ENCODE data around the gene ADGRB2. TPM values are rescaled to one million over a fixed set of nuclear protein-coding genes. Genes with fewer than 3 reads are reported as not detected.

Gene ADGRB2
- total and polyA plus RNA-seq, 3 donors from 2014 or later, result 11.8 to 18.0 (median 15.7) TPM

DNA sequence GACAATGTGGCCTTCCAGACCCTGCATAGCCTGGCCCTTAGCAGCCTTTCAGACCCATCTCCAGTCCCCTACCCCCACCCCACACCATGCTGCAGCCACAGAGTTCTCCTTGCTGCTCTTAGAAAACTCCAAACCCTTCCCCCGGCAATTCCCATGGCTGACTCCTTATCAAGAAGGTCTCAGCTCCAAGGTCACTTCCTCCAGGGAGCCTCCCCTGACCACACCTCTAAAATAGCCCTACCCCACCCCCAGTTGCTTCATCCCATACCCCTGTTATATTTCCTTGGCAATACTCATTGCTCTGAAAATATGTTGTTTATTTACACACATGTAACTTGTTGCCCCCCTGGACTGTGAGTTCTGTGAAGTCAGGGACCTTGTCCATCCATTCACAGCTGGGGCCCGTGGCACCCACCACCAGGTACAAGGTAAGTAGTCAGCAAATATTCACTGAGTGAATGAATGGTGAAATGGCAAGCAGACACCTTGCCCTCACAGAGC, 4.3 kb upstream of the ADGRB2 start:
- no peaks in the 10 kb centered on the region for H3K9me3 ChIP-seq
- 69 to 77% methylated on average over 2 of the region's 2 CpGs for WGBS, 2 donors
- H3K4me1 ChIP-seq, result peaks cover 21% of the 10 kb centered on the region
- no peak for DNase-seq
- H3K36me3 ChIP-seq (ENCODE audit: low read depth, missing control alignments), result no peaks in the 10 kb centered on the region
- H3K27ac ChIP-seq, result no peak overlapping the region
- intact Hi-C loops (cut with DNase I; ENCODE audit: low total_unique reads), result no loop called here
- TF ChIP-seq, protein P1, sequence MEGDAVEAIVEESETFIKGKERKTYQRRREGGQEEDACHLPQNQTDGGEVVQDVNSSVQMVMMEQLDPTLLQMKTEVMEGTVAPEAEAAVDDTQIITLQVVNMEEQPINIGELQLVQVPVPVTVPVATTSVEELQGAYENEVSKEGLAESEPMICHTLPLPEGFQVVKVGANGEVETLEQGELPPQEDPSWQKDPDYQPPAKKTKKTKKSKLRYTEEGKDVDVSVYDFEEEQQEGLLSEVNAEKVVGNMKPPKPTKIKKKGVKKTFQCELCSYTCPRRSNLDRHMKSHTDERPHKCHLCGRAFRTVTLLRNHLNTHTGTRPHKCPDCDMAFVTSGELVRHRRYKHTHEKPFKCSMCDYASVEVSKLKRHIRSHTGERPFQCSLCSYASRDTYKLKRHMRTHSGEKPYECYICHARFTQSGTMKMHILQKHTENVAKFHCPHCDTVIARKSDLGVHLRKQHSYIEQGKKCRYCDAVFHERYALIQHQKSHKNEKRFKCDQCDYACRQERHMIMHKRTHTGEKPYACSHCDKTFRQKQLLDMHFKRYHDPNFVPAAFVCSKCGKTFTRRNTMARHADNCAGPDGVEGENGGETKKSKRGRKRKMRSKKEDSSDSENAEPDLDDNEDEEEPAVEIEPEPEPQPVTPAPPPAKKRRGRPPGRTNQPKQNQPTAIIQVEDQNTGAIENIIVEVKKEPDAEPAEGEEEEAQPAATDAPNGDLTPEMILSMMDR (IDR thresholded peaks at IDR 0.05), result no peak
- no peak for TF ChIP-seq POLR2A (IDR thresholded peaks at IDR 0.05)
- H3K4me3 ChIP-seq, result no peak overlapping the region
- H3K27me3 ChIP-seq, result no peaks in the 10 kb centered on the region

DNA sequence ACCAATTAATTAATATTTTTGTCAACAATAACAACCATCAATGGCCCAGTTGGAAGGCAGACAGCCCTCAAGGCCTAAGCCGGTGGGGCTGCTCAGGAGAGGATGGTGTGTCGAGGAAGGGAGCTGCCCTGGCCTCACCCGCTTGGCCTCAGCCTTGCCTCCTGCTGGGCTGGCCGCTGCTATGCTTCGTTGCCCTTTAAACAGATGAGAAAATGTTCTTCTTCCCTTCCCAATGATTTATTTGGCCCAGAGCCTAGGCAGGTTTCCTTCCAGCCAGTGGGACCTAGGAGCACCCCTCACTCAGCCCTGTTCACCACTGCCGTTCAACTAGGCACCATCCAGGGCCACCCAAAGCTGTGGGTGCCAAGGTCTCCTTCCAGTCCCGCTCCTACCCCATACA, 3.1 kb upstream of the ADGRB2 start:
- 88 to 90% methylated on average over 6 to 7 of the region's 7 CpGs for WGBS, 2 donors
- Histone ChIP-seq H3K27ac (no peak overlapping the region), H3K27me3 (no peaks in the 10 kb centered on the region), H3K36me3 (ENCODE audit: low read depth, missing control alignments) (no peaks in the 10 kb centered on the region), H3K4me3 (no peak overlapping the region), H3K4me1 (peaks cover 21% of the 10 kb centered on the region), H3K9me3 (no peaks in the 10 kb centered on the region)
- intact Hi-C loops (cut with DNase I; ENCODE audit: low total_unique reads), result no loop called here
- TF ChIP-seq, protein P1 (IDR thresholded peaks at IDR 0.05), result no peak
- TF ChIP-seq POLR2A (IDR thresholded peaks at IDR 0.05), result no peak
- DNase-seq, result no peak

DNA sequence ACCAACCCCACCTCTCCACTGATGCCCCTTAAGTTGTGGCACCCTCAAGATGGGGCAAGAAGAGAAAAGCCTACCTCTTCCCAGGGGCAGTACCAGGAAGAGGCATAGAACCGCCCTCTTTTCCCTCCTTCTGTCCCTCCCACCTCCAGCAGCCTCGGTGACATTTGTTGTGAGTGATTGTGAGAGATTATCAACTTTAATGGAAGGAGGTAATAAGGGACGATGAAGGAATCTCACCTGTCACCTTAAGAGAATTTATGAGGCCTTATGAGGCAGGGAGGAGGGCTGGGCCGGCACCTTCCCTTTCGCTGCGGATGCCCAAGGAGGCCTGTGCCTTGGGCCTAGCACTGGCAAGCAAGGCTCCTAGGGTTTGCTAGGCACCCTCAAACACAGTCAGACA, 1.4 kb upstream of the ADGRB2 start:
- DNase-seq, result no peak

DNA sequence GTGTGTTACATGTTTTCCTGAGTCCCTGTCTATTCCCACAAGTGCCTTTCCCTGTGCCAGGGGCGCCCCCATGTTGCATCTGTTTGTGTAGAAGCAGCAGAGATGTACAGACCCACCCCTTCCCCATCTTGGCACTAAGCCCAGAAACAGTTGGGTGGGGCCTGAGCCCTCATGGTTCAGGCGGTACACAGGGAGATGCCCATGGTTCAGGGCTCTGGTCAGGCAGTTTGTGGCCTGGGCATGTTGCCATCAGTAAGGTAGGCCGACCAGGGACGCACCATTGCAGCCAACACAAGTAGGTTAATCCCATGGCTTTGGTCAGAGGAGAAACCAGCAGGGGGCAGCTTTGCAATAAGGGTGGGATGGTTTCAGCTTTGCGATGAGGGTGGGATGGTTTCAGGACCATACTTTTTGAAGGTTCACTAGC, 914 bp upstream of the ADGRB2 start:
- intact Hi-C loops (cut with DNase I; ENCODE audit: low total_unique reads), result no loop called here
- WGBS, 2 donors, result 43 to 60% methylated on average over 5 of the region's 5 CpGs
- H3K27ac ChIP-seq, result no peak overlapping the region
- no peaks in the 10 kb centered on the region for H3K36me3 ChIP-seq (ENCODE audit: low read depth, missing control alignments)
- no peaks in the 10 kb centered on the region for H3K27me3 ChIP-seq
- TF ChIP-seq, protein P1 (IDR thresholded peaks at IDR 0.05), result peak in 1 of 3 experiments; percentile 23
- TF ChIP-seq POLR2A (IDR thresholded peaks at IDR 0.05), result no peak
- DNase-seq, result peak; percentile 44
- H3K4me1 ChIP-seq, result peaks cover 28% of the 10 kb centered on the region
- H3K4me3 ChIP-seq, result no peak overlapping the region
- H3K9me3 ChIP-seq, result no peaks in the 10 kb centered on the region

More for the DNA sequence above, 1.4 kb upstream of the ADGRB2 start:
- Histone ChIP-seq H3K4me1 (peaks cover 24% of the 10 kb centered on the region), H3K9me3 (no peaks in the 10 kb centered on the region), H3K27me3 (no peaks in the 10 kb centered on the region), H3K36me3 (ENCODE audit: low read depth, missing control alignments) (no peaks in the 10 kb centered on the region), H3K27ac (no peak overlapping the region), H3K4me3 (no peak overlapping the region)
- intact Hi-C loops (cut with DNase I; ENCODE audit: low total_unique reads), result no loop called here
- no peak for TF ChIP-seq POLR2A (IDR thresholded peaks at IDR 0.05)
- TF ChIP-seq, protein P1 (IDR thresholded peaks at IDR 0.05), result no peak
- WGBS, 2 donors, result 81 to 89% methylated on average over 6 of the region's 6 CpGs

DNA sequence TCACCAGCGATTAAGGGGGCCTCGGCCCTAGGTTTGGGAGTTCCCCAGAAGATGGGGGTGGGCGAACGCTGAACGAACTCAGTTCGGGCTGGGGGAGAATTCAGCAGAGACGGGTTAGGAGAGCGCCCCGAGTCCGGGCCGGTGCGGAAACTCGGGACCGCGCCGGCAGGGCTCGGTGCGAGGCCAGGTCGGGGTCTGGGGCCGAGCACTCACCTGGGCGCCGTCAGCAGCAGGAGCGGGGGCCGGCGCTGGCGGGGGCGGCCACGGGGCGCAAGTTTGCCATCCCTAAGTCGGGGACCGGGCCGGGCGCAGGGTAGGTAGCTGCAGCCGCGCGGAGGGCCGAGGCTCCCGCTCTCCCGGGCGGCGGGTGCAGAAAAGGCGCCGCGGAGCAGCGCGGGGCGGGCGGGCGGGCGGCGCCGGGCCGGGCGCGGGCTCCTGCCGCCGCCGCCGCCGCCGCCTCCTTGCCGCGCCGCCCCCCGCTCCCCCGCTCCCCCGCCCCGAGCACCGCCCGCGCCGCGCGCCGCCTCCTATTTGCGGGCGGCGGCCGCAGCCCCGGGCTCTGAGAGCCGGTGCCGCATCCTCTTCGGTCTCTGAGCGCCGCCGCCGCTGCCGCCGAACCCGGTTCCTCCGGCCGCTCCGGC, 349 bp downstream of the ADGRB2 start:
- intact Hi-C loops (cut with DNase I; ENCODE audit: low total_unique reads), result no loop called here
- Histone ChIP-seq H3K27ac (no peak overlapping the region), H3K36me3 (ENCODE audit: low read depth, missing control alignments) (no peaks in the 10 kb centered on the region), H3K4me3 (peak overlapping the region; percentile 29 to 56), H3K27me3 (no peaks in the 10 kb centered on the region), H3K9me3 (no peaks in the 10 kb centered on the region), H3K4me1 (peaks cover 28% of the 10 kb centered on the region)
- 1 to 3% methylated on average over 13 to 58 of the region's 93 CpGs for WGBS, 2 donors
- TF ChIP-seq, protein P1 (IDR thresholded peaks at IDR 0.05), result no peak
- TF ChIP-seq POLR2A (IDR thresholded peaks at IDR 0.05), result no peak
- DNase-seq, result no peak
